GM03348 (cell line): ENCODE results near the gene ALDH3A2.

Source experiments
- DNase-seq: peaks from one replicate; pipeline ENCODE4 v3.0.0; 2012; ENCODE audit warnings: low spot score

Gene ALDH3A2

DNA sequence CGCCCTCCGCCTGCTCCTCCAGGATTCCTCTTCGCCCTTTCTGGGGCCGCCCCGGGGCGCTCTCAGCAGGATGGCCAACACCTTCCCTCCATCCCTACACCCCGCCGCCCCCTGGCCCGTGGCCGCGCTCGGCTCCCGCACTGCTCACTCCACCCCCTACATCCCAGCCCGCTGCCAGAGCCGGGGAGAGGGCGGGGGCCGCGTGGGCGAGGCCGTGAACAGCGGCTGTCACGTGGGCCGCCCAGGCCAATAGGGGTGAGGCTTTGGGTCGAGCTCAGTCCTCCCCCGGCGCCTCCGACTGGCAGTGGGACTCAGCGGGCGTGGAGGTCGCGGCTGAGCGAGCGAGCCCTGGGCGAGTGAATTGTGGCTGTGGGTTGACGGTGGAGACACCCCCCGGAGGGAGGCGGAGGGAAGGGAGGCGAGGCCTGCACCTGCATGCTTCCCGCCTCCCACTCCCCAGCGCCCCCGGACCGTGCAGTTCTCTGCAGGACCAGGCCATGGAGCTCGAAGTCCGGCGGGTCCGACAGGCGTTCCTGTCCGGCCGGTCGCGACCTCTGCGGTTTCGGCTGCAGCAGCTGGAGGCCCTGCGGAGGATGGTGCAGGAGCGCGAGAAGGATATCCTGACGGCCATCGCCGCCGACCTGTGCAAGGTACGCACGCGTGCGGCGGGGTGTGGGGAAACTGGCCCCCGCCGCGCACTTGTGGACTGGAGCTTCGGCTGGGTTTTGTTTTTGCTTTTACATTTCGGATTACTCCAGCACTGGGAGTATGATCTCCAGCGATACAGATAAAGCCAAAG, at the start of gene ALDH3A2:
Gene ALDH3A2, plus strand, starts transcription at position 277 of the 799 bp plus-strand sequence. Its CDS starts 221 bp downstream, at position 498.
- peak; percentile 100 for DNase-seq

DNA sequence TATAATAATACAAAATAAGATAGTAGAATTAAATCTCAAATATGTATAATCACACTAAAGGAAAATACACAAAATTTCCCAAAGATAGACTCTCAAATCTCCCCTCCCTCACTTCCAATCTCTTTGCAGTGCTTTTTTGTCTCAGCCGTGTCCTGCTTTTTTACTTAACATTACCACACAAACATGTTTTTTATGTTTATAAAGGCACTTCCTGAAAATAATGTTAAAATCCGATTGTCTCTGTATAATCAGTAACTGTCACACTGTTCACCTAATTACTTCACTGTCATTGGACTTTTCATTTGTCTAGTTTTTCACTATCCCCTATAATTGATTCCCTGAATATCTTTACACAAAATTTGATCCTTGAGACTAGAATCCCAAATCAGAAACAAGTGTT, 38.2 kb upstream of the ALDH3A2 start:
- DNase-seq = no peak

DNA sequence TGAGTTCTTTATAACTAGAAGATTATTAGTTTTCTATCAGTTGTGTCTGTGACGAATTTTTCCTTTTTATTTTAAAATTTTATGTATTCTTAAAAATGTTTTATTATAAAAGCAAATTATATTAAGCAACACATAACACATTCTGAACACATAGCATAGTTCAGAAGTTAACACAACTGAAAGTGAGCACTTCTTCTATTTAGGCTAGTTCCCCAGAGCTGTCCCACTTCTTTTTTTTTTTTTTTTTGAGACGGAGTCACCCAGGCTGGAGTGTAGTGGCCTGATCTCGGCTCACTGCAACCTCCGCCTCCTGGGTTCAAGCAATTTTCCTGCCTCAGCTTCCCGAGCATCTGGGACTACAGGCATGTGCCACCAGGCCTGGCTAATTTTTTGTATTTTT, 37.7 kb upstream of the ALDH3A2 start:
- DNase-seq = no peak

DNA sequence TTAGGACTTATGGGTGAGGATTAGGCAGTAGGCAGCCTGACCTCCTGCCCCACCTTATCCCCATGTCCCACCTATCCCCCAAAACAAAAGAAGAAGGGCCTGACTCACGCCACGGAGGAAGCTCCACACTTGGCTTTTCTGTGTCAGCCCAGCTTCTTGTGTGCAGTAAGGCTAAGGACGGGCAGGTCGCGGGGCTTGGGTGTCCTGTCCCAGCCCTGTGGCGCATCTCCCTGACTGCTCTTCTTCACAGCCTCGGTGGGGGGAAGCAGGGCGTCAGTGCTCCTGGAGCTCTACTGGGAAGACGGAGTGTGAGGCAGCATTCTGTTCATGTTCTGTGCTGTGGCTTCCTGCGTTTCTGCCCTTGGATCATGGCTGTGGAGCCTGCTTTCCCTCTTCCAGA, 34.6 kb upstream of the ALDH3A2 start:
- DNase-seq = no peak

DNA sequence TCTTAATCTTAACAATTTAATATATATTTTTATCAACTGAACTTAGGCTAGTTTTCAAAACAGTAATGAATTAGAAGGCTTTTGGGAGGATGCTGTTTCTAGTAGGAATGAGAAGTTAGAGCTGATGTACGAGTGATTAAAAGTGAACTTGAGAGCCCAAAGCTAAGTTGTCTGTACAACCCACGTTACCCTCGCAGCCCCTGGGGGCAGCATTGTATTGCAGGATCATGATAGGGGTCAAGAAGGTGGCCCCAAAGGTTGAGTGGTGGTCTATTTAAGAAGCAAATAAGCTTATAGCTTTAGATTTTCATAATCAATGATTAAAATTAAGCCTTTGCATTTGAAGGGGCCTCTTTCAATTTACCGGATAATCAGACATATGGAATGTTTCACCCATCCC, 33.7 kb upstream of the ALDH3A2 start:
- no peak for DNase-seq

DNA sequence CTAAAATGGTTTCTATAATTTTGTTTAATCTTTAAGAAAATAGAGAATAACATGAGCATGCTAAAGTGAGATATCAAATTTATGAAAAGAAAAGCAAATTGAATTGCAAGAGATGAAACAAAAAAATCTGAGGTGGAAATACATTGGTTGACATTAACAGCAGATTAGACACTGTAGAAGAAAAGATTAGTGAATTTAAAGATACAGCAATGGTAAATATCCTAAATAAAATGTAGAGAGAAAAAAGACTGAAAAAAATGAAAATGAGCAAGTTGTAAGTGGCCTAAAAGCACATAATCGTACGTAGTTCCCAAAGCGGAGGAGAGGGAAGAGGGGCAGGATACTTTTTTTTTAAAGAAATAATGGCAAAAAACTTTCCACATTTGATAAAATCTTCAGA, 30.5 kb upstream of the ALDH3A2 start:
- no peak for DNase-seq

DNA sequence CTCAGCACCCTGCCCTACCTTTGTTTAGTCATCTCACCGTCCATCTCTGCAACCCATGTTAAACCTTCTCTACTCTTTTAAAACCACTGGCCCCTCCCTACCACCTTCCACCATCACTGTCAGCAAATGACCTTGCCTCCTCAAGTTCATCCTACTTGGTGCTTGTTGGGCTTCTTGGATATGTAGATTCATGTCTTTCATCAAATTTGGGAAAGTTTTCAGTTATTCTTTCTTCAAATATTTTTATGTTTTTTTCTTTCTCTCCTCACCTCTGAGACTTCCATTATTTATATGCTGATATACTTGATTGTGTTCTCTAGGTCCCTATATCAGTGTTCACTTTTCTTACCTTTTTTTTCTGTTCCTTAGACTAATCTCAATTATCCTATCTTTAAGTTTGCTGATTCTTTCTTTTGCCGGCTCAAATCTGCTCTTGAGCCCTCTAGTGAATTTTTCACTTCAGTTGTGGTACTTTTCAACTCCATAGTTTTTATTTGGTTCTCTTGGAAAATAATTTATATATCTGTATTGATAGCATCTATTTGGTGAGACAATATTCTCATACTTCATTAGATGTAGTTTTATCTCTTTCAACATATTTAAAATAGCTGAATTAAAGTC, 28.7 kb upstream of the ALDH3A2 start:
- DNase-seq = no peak

DNA sequence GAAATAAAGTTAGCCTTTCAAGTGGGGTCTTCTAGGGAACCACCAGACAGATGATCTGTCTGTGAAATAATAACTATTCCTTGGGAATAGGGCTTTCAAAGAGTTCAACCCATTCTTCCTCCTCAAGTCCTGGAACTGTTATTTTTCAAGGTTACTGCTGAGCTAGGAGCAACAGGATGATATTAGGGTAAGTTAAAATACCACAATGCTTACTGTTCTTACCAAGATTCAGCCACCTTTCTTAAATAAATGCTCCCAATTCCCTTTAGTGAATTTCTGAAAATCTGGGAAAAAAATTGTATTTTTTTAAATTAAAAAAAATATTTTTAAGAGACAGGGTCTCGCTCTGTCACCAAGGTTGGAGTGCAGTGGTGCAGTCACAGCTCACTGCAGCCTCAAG, 26.9 kb upstream of the ALDH3A2 start:
- no peak for DNase-seq

DNA sequence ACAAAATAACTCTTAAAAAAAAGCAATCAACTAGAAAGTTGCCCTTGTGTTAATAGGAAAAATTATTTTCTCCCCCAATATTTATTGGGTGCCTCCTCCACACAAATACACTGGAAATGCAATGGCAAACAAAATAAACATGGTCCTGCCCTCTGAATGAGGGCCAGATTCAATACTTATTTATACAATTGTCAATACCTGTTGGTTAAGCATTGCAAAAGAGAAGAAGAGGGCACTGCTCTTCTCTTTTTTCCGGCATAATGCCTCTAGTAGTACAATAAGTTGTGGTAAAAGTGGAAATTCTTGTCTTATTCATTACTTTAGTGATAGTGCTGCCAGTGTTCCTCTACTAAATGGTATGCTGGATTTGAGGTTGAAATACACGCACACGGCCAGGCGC, 22.5 kb upstream of the ALDH3A2 start:
- no peak for DNase-seq

DNA sequence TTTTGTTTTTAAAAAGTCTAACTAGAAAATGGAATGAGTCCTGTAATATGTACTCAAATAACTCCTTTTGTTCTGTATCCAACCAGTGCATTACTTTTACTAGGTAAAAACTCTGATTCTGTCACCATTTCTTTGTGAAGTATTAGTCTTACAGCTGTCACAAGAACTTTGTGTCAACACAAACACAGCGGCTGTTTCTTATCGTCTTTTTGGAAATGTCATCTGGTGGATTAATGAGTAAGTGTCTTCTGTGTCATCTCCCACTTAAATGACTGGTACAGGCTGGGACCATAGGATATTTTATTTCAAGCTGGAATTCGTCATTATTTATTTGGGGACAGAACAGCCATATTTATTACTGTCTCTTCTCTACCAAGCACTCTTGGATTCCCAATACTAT, 19.1 kb upstream of the ALDH3A2 start:
- no peak for DNase-seq

DNA sequence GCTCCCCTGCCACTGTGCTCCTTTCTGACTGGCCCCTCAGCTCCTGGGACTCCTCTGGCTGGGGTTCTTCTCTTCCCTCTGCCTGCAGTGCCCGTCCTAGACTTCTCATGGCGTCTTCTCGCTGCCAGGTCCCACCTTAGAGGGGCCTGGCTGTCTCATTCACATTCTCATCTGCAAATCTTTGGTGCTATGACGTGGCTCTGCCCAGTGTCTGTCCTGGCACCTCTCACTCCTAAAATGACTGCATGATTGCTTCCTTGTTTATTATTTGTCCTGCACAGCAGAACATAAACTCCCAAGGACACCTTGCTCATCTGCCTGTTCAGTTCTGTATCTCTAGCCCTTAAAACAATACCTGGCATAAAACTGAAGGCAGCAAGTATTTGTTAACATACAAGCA, 18.5 kb upstream of the ALDH3A2 start:
- no peak for DNase-seq

DNA sequence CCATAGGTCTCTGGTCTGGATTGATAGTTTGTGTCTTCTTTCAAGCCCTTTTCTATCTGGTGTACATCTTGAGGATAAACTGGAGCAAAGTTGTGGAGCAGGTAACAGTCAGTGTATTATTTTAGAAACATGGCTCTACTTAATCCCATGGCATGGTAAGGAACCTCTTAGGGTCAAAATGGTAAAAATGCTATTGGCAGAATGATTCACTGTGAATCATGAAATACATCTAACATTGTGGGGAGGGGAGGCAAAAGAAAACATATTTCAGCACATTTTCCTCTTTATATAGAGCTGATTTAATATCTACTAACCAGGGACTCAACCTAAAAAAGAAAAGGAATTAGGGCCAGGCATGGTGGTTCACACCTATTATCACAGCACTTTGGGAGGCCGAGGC, 17.9 kb upstream of the ALDH3A2 start:
- no peak for DNase-seq

DNA sequence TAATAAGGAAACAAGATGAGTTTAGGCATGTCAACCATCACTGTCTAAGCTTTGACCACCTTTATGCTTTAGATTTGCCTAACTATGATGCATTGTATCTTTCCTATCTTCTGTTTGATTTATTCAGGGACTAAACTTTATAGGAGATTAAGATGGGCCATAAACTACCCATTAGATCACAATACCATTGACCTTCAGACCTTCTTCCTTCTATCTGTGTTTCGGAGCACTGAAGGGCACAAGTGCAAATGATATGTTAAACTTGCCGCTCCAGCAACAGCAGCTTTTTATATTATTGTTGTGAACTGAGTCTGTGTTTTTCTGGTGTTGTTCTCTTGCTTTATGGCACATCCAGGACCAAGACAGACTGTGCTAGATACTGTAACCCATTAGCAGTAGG, 16.6 kb upstream of the ALDH3A2 start:
- DNase-seq = no peak

DNA sequence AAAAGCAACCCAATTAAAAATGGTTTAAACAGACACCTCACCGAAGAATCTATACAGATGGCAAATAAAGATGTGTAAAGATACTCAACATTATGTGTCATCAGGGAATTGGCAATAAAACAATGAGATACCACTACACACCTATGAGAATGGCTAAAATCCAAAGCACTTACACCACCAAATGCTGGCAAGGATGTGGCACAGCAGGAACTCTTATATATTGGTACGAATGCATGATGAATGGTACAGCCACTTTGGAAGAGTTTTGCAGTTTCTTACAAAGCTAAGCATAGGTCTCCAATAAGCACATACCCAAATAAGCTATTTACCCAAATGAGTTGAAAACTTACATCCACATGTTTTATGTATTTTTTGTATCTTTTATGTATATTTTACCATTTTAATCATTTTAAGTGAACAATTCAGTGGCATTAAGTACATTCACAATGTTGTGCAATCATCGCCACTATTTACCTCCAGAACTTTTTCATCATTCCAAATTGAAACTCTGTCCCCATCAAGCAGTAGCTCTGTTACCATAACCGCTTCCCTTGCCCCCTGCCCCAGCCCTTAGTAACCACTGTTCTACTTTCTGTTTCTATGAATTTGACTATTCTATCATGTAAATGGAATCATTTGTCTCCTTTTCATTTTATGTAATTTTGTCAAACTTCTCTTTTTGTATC, 6.7 kb upstream of the ALDH3A2 start:
- DNase-seq = no peak

DNA sequence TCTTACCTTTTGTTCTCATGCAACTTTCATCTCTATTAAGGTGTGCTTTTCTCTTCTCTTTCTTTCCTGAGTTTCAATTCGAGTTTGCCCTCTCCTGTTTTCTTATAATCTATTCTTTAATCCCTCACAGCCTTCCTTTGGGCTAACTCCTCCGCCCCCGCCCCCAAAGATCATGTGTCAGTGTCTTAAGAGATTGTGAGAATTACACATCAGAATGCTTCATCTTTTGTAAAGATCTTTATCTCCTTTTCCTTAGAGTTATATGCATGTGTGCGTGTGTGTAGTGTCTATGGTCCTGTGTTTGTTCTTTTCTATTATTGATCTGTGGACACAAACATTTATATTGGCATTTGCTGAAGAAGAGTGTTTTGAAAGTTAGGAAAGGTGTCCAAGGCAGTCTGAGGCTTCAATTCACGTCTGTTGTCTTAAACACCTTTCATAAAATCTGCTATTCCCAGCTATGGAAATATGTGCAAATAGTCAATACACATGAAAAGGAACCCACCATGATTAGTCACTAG, 6.1 kb upstream of the ALDH3A2 start:
- no peak for DNase-seq

DNA sequence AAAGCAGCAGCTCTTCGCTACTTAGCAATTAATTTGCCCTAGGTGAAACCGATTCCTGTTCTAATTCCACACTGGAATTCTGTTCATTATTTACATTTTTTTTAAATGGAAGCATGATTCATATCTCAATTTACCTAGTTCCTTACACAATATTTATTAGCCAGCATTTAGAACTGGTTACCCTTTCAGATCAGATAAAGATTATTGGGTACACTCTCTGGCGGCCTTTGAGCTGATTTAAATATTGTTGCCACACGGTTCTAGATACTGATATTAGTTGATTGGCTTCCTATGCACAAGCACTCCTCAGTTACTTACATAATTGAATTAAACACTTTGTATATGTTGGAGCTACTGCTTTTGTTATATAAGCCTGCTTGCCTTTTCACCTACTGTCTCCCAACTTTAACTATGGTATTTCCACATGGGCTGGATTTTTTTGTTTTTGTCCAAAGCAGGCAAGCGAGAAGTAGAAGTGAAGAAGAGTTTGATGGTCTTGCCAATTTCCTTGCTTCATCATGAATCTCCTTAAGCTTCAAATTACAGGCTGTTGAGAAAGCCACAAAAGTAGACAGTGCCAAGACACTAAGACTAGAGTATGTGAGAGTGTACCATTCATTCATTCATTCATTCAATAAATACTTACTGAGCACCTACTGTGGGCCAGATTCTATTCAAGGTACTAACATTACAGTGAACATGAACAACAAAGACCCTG, 3.9 kb upstream of the ALDH3A2 start:
- no peak for DNase-seq

DNA sequence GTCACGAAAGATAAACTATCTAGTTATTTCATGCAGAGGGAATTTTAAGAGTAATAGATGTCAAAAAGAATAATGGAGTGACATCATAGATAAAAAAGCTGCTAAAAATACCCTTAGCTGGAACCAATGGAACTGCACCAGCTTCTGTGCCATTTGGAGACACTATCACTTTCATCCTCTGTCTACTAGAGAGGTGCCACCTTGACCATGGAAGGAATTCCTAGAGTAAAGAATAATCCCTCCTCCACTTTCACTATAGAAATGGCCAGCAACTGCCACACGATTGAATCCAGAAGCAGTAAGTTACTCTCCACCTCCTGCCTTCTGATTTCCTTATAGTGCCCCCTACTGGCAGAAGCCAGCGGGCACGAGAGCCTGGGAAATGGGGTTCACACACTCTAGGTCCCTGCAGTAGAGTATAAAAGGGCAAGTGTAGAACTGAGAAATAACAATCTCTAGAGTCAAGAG, 2.8 kb upstream of the ALDH3A2 start:
- DNase-seq = no peak

DNA sequence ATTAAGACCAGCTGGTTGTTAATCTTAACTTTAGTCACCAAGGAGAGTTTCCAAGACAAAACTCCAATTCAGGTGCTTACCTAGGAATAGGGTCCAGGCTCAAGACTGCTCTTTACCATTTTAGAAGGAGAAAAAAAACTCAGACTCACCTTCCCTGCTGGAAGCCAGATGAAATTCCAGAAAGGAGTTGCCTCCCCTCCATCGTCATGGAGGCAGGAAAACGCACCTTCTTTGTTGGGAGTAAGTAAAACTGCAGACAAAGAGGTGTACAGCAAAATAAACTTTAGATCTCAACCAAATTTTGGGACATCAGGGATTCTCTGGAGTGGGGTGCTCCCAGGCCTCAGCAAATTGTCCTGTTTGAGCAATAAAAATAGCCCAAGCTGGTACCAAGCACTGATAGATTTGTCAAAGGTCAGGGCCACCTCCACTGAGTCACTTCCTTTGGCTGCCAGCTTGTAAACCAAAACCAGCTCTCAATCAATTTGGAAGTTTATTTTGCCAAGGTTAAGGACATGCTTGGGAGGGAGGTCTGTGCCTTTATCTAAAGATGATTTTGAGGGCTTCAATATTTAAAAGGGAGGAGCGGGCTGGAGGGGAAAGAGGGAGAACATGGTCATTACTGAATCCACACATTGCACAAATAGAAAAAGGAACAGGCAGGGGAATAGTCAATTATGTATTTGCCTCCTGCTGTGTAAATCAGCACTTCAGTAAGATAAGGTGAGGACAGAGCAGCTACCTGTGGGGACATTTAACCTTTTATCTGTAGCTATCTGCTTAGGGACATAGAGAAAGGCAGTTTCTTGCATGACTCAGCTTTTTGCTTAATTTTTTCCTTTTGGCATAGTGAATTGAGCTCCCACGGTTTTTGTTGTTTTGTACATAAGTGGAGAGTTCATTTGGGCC, 1.5 kb upstream of the ALDH3A2 start:
- no peak for DNase-seq

DNA sequence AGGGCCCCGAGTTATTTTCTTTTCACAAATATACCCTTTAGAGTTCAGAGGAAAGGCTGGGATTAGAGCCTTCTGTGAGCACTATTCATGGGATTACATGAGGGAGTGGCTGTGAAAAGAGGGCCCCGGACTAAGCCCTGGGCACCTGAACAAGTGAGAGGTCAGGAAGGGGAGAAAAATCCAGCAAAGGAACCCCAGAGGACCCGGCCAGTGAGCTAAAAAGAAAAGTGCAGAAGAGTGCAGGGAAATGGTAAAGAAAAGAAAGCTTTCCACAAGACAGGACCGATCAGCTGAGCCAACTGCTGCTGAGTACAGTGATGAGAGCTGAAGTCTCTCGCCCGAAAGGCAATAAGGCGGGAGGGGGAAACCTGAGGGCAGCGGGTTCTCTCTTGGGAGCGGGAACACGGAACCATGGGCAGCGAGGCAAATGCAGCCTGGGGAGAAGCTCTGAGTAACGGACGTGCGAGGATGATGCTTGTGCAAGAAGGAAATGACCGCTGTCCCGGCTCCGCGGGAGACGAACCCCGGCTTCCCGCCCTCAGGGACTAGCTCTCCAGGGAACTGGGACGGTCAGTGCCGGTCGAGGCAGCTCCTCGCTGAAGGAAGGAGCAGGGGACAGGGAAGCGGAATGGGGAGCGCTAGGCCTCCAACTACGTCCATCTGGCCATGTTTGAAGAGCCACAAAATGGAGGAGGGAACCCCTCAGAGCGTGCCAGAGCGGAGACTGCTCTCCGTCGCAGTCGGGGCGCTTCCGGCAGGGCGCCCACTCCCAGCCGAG, 665 bp upstream of the ALDH3A2 start:
- peak; percentile 79 for DNase-seq

DNA sequence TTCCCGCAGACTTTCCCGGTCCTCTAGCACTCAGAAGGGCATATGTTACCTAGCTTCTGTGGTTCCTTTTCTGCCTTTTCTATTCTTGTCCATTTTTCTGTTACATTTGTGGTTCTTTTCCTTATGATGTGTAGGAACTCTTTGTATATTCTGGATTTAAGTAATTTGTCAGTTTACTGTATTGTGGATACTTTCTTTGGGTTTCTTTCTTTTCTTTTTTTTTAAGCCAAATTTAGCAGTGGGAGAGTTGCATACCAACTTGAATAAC, 657 bp downstream of the ALDH3A2 start:
- no peak for DNase-seq

DNA sequence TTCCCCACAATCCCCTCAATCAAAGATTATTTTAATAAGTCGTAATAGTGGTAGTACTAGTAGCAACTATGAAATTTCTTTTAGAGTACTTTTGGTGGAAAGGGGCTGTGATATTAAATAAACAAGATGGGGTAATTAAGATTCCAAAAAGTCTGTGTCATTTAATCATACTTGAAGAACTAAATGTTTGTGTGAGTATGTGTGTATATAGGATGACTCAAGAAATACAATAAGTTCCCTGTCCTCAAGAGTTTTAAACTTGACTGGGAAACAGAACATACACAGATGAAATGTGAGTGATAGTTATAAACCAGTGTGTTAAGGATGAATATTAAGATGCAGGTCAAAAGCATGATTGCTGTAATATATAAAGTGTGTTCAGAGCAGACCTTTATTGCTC, 2.3 kb downstream of the ALDH3A2 start:
- DNase-seq = no peak
